ENCODE data around the gene ITGB3. TPM values are rescaled to one million over a fixed set of nuclear protein-coding genes. Genes with fewer than 3 reads are reported as not detected.

ITGB3 gene
- polyA plus RNA-seq, 1 of the 3 experiments (the other 2 are of a cell fraction) = 4.6 TPM

DNA sequence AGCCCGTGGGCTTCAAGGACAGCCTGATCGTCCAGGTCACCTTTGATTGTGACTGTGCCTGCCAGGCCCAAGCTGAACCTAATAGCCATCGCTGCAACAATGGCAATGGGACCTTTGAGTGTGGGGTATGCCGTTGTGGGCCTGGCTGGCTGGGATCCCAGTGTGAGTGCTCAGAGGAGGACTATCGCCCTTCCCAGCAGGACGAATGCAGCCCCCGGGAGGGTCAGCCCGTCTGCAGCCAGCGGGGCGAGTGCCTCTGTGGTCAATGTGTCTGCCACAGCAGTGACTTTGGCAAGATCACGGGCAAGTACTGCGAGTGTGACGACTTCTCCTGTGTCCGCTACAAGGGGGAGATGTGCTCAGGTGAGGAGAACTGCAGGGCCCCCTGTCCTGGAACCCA lies 38.6 kb downstream of the ITGB3 start:
- no peak overlapping the region for H3K27ac ChIP-seq (ENCODE audit: low read depth in 2 of 2, low read length in 1 of 2)
- TF ChIP-seq CHD2 (IDR thresholded peaks at IDR 0.05; ENCODE audit: low read length, partially characterized antibody) = no peak
- TF ChIP-seq ELF1 (IDR thresholded peaks at IDR 0.05) = no peak
- no peak for TF ChIP-seq RAD21 (IDR thresholded peaks at IDR 0.05; ENCODE audit: low read length)
- no peak for TF ChIP-seq RXRA (IDR thresholded peaks at IDR 0.05; ENCODE audit: borderline replicate concordance, low read depth)
- ChIA-PET POLR2A (no interaction called here), CTCF (interaction anchor here (1.2 to 1.8 kb wide), 4 partner anchors 9 to 31 kb away, joined by 3 to 8 read pairs (median 4); partner anchors contain the start of gene EFCAB13)
- no peaks in the 10 kb centered on the region for H4K20me1 ChIP-seq (ENCODE audit: insufficient read depth)
- H3K27me3 ChIP-seq (ENCODE audit: insufficient read depth) = no peaks in the 10 kb centered on the region
- H3K4me1 ChIP-seq (ENCODE audit: control insufficient read depth in 1 of 2, insufficient read depth in 2 of 2, low read depth in 1 of 2, low read length in 1 of 2) = no peaks in the 10 kb centered on the region; a peak in 1 of 4 replicates
- H3K36me3 ChIP-seq (replicated peaks in 1 of 2; ENCODE audit: control insufficient read depth in 1 of 2, insufficient read depth in 2 of 2, low read length in 1 of 2) = peaks cover 0 to 7% of the 10 kb centered on the region in 2 experiments
- no peaks in the 10 kb centered on the region for H3K79me2 ChIP-seq (ENCODE audit: insufficient read depth)
- no peak overlapping the region for H2AFZ ChIP-seq (ENCODE audit: low read depth)
- H3F3A ChIP-seq (replicated peaks; ENCODE audit: insufficient read depth) = no peaks in the 10 kb centered on the region
- WGBS (ENCODE audit: low lambda C conversion rate) = 80% methylated on average over 14 of the region's 14 CpGs
- H3K9me2 ChIP-seq = no peaks in the 10 kb centered on the region
- no peak for DNase-seq
- H3K4me3 ChIP-seq (ENCODE audit: low read depth in 2 of 2, low read length in 1 of 2) = no peak overlapping the region
- no peak overlapping the region for H3K9ac ChIP-seq
- H3K4me2 ChIP-seq = no peak overlapping the region
- no peaks in the 10 kb centered on the region for H3K9me3 ChIP-seq

DNA sequence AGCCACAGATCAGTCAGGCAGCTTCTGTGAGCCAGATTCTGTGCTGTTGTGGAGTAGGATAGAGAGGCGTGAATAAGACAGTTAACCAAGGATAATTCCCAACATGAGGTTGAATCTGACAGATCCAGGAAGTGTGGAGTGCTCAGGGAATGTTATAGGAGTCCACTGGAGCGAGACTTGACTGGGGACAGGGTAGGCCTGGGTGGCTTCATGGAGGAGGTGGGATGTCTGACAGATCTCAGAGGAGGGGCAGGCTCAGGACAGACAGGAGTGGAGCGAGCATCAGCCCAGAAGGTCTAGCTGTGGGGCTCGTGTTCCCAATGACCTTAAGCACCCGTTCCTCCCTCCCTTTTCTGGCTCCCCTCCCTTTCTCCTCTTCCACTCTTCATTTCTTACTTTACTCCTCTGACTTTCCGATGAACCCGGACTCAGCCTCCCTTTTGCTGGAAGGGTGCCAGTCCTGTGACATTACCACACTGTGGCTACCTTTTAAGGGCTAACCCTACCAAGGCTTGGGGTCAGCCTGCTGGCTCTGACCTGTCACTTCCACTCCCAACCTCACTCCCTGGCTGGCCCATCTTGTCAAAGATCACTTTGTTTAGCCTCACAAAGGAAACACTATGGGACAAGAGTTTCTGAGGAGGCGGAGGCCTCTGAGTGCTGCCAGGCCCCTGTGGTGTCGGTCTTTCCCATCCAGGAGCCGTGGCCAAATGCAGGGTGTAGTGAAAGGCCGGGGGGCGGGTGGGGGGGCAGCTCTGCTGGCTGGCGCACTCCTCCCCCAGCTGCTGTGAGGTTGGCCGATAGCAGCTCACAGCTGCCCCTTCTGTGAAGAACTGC lies 41.6 kb downstream of the ITGB3 start:
- Histone ChIP-seq H3K9ac (no peak overlapping the region), H3K27ac (ENCODE audit: low read depth in 2 of 2, low read length in 1 of 2) (no peak overlapping the region), H3K4me2 (no peak overlapping the region), H3K4me3 (ENCODE audit: low read depth in 2 of 2, low read length in 1 of 2) (no peak overlapping the region), H3K9me2 (no peaks in the 10 kb centered on the region), H3K4me1 (ENCODE audit: control insufficient read depth in 1 of 2, insufficient read depth in 2 of 2, low read depth in 1 of 2, low read length in 1 of 2) (no peaks in the 10 kb centered on the region; a peak in 1 of 4 replicates), H3F3A (replicated peaks; ENCODE audit: insufficient read depth) (no peaks in the 10 kb centered on the region), H3K36me3 (replicated peaks in 1 of 2; ENCODE audit: control insufficient read depth in 1 of 2, insufficient read depth in 2 of 2, low read length in 1 of 2) (peaks cover 0 to 7% of the 10 kb centered on the region in 2 experiments), H4K20me1 (ENCODE audit: insufficient read depth) (no peaks in the 10 kb centered on the region), H3K79me2 (ENCODE audit: insufficient read depth) (no peaks in the 10 kb centered on the region), H3K27me3 (ENCODE audit: insufficient read depth) (no peaks in the 10 kb centered on the region), H3K9me3 (no peaks in the 10 kb centered on the region), H2AFZ (ENCODE audit: low read depth) (no peak overlapping the region)
- TF ChIP-seq, protein P1, sequence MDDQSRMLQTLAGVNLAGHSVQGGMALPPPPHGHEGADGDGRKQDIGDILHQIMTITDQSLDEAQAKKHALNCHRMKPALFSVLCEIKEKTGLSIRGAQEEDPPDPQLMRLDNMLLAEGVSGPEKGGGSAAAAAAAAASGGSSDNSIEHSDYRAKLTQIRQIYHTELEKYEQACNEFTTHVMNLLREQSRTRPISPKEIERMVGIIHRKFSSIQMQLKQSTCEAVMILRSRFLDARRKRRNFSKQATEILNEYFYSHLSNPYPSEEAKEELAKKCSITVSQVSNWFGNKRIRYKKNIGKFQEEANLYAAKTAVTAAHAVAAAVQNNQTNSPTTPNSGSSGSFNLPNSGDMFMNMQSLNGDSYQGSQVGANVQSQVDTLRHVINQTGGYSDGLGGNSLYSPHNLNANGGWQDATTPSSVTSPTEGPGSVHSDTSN (IDR thresholded peaks at IDR 0.05) = no peak
- no peak for TF ChIP-seq YY1 (IDR thresholded peaks at IDR 0.05; ENCODE audit: low read depth)
- TF ChIP-seq, protein P2, sequence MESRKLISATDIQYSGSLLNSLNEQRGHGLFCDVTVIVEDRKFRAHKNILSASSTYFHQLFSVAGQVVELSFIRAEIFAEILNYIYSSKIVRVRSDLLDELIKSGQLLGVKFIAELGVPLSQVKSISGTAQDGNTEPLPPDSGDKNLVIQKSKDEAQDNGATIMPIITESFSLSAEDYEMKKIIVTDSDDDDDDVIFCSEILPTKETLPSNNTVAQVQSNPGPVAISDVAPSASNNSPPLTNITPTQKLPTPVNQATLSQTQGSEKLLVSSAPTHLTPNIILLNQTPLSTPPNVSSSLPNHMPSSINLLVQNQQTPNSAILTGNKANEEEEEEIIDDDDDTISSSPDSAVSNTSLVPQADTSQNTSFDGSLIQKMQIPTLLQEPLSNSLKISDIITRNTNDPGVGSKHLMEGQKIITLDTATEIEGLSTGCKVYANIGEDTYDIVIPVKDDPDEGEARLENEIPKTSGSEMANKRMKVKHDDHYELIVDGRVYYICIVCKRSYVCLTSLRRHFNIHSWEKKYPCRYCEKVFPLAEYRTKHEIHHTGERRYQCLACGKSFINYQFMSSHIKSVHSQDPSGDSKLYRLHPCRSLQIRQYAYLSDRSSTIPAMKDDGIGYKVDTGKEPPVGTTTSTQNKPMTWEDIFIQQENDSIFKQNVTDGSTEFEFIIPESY (IDR thresholded peaks at IDR 0.05; ENCODE audit: borderline replicate concordance, low read depth) = no peak
- TF ChIP-seq TEAD4 (IDR thresholded peaks at IDR 0.05; ENCODE audit: borderline replicate concordance, insufficient read depth) = no peak
- TF ChIP-seq TCF12 (IDR thresholded peaks at IDR 0.05) = no peak
- no peak for TF ChIP-seq RAD21 (IDR thresholded peaks at IDR 0.05; ENCODE audit: low read length)
- no peak for TF ChIP-seq RFX5 (IDR thresholded peaks at IDR 0.05; ENCODE audit: low read length)
- TF ChIP-seq NRF1 (IDR thresholded peaks at IDR 0.05; ENCODE audit: low read depth, low read length) = no peak
- TF ChIP-seq FOXM1 (IDR thresholded peaks at IDR 0.05; ENCODE audit: low read depth) = no peak
- TF ChIP-seq SIN3A (IDR thresholded peaks at IDR 0.05; ENCODE audit: borderline replicate concordance, low read depth, low read length) = no peak
- TF ChIP-seq CHD2 (IDR thresholded peaks at IDR 0.05; ENCODE audit: low read length, partially characterized antibody) = no peak
- TF ChIP-seq, protein P3, sequence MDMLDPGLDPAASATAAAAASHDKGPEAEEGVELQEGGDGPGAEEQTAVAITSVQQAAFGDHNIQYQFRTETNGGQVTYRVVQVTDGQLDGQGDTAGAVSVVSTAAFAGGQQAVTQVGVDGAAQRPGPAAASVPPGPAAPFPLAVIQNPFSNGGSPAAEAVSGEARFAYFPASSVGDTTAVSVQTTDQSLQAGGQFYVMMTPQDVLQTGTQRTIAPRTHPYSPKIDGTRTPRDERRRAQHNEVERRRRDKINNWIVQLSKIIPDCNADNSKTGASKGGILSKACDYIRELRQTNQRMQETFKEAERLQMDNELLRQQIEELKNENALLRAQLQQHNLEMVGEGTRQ (IDR thresholded peaks at IDR 0.05; ENCODE audit: borderline replicate concordance, low read depth, low read length) = no peak
- TF ChIP-seq, protein P4, sequence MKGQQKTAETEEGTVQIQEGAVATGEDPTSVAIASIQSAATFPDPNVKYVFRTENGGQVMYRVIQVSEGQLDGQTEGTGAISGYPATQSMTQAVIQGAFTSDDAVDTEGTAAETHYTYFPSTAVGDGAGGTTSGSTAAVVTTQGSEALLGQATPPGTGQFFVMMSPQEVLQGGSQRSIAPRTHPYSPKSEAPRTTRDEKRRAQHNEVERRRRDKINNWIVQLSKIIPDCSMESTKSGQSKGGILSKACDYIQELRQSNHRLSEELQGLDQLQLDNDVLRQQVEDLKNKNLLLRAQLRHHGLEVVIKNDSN (IDR thresholded peaks at IDR 0.05; ENCODE audit: borderline replicate concordance, low read depth) = no peak
- TF ChIP-seq POLR2AphosphoS5 (IDR thresholded peaks at IDR 0.05; ENCODE audit: low read depth, low read length) = no peak
- TF ChIP-seq EZH2phosphoT487 (IDR thresholded peaks at IDR 0.05; ENCODE audit: borderline replicate concordance, low read depth) = no peak
- TF ChIP-seq, protein P5, sequence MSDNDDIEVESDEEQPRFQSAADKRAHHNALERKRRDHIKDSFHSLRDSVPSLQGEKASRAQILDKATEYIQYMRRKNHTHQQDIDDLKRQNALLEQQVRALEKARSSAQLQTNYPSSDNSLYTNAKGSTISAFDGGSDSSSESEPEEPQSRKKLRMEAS (IDR thresholded peaks at IDR 0.05; ENCODE audit: low read depth) = no peak
- no peak for TF ChIP-seq FOSL2 (IDR thresholded peaks at IDR 0.05; ENCODE audit: borderline replicate concordance, low read depth)
- TF ChIP-seq NFIC (IDR thresholded peaks at IDR 0.05; ENCODE audit: borderline replicate concordance) = no peak
- no peak for TF ChIP-seq GATA2 (CRISPR knock-in tag; IDR thresholded peaks at IDR 0.05)
- POLR2A ChIA-PET = no interaction called here
- no peak for DNase-seq
- 87% methylated on average over 14 of the region's 14 CpGs for WGBS (ENCODE audit: low lambda C conversion rate)
- CTCF ChIA-PET = interaction anchor here (0.9 to 1.4 kb wide), 3 partner anchors 20 to 66 kb away, joined by 3 read pairs; no protein-coding TSS in a partner anchor
